HCT116 (cell line): ENCODE results near the gene CPS1.

Source experiments
- CTCF ChIP-seq, 3 experiments: fragments of 200-600 bp in 1 of 3; sonication (generic) in 1 of 3; IDR thresholded peaks in 2 of 3; conservative IDR thresholded peaks in 1 of 3; 2 replicates each; pipeline ENCODE4 v1.5.1; 2012 to 2017; ENCODE audit warnings: low read depth in 2 of 3, low read length in 2 of 3, antibody characterized with exemption in 1 of 3, borderline replicate concordance in 1 of 3, control low read depth in 1 of 3, mild to moderate bottlenecking in 1 of 3, mixed read lengths in 1 of 3, mixed run types in 1 of 3, moderate library complexity in 1 of 3; ENCODE audit not compliant: insufficient read depth in 1 of 3
- EZH2 ChIP-seq: fragments of 200-600 bp; sonication (generic); IDR thresholded peaks from 2 replicates; pipeline ENCODE4 v1.6.1; 2017; ENCODE audit warnings: antibody characterized with exemption, mixed run types
- POLR2A ChIP-seq: IDR thresholded peaks from 2 replicates; pipeline ENCODE4 v1.7.0; 2011; ENCODE audit warnings: borderline replicate concordance; ENCODE audit not compliant: insufficient read depth, insufficient read length; ENCODE audit errors: extremely low read depth
- RAD21 ChIP-seq: IDR thresholded peaks from 2 replicates; pipeline ENCODE4 v1.6.1; 2012; ENCODE audit warnings: low read depth, mild to moderate bottlenecking
- REST ChIP-seq: IDR thresholded peaks from 2 replicates; pipeline ENCODE4 v1.6.1; 2012; ENCODE audit warnings: low read depth
- TCF7L2 ChIP-seq: IDR thresholded peaks from 2 replicates; pipeline ENCODE4 v1.7.0; 2011; ENCODE audit warnings: borderline replicate concordance, inconsistent platforms; ENCODE audit not compliant: insufficient read depth, insufficient read length; ENCODE audit errors: extremely low read depth

GRCh38 chr2:210598219-210598618 is 41.8 kb downstream of the CPS1 start:
- TF ChIP-seq REST (no peak), CTCF (IDR thresholded peaks at IDR 0.05 in 2 of 3, conservative IDR thresholded peaks at IDR 0.05 in 1 of 3; ENCODE audit: borderline replicate concordance in 1 of 3, insufficient read depth in 1 of 3, low read depth in 2 of 3, low read length in 2 of 3) (no peak), RAD21 (no peak), EZH2 (no peak), TCF7L2 (no peak), POLR2A (no peak)
